OCI-LY3 (cell line): ENCODE results near the gene UBE2QL1.

ENCODE experiments used
- H2AFZ ChIP-seq: fragments of 200-600, 300-600 bp; shearing (Covaris generic); 2 replicates; pipeline ENCODE4 v1.6.0; 2014; ENCODE audit warnings: antibody characterized with exemption, low read depth, low read length
- H3K27ac ChIP-seq: fragments of 200-600, 300-600 bp; sonication (generic); 2 replicates; pipeline ENCODE4 v1.5.1; 2014; ENCODE audit warnings: mild to moderate bottlenecking, low read length, moderate library complexity, mixed read lengths
- H3K27me3 ChIP-seq: fragments of 200-600, 300-600 bp; sonication (generic); 2 replicates; pipeline ENCODE4 v1.6.1; 2014; ENCODE audit warnings: low read depth, low read length, mixed read lengths
- H3K36me3 ChIP-seq: fragments of 200-600, 300-600 bp; sonication (generic); replicated peaks from 2 replicates; pipeline ENCODE3; 2014; ENCODE audit warnings: low read depth, low read length, mixed read lengths
- H3K4me1 ChIP-seq: fragments of 300-600, 200-600 bp; sonication (generic); 2 replicates; pipeline ENCODE4 v1.6.1; 2014; ENCODE audit warnings: low read length, mixed read lengths
- H3K4me2 ChIP-seq: fragments of 200-600, 300-600 bp; sonication (generic); 2 replicates; pipeline ENCODE4 v1.6.1; 2014; ENCODE audit warnings: low read length, mixed read lengths
- H3K4me3 ChIP-seq: fragments of 300-600, 200-600 bp; sonication (generic); 2 replicates; pipeline ENCODE4 v1.5.1; 2014; ENCODE audit warnings: antibody characterized with exemption, mild to moderate bottlenecking, low read length, moderate library complexity
- H3K79me2 ChIP-seq: fragments of 300-600, 200-600 bp; shearing (Covaris generic); 2 replicates; pipeline ENCODE4 v1.6.1; 2014; ENCODE audit warnings: mild to moderate bottlenecking, low read length, mixed read lengths
- H3K9ac ChIP-seq: fragments of 300-600, 200-600 bp; shearing (Covaris generic); 2 replicates; pipeline ENCODE4 v1.6.0; 2014; ENCODE audit warnings: mild to moderate bottlenecking, low read length, moderate library complexity
- H3K9me3 ChIP-seq: fragments of 200-600, 300-600 bp; shearing (Covaris generic); 2 replicates; pipeline ENCODE4 v1.6.1; 2014; ENCODE audit warnings: low read length, mixed read lengths; ENCODE audit not compliant: insufficient read depth
- H4K20me1 ChIP-seq: fragments of 200-600, 300-600 bp; sonication (generic); 2 replicates; pipeline ENCODE4 v1.6.1; 2016; ENCODE audit warnings: low read length, mixed read lengths; ENCODE audit not compliant: insufficient read depth
- CTCF ChIP-seq: fragments of 200-600, 300-600 bp; sonication (generic); IDR thresholded peaks from 2 replicates; pipeline ENCODE4 v1.5.1; 2014; ENCODE audit warnings: antibody characterized with exemption, low read length, low read depth
- EZH2phosphoT487 ChIP-seq: fragments of 200-600 bp; shearing (Covaris generic); IDR thresholded peaks from 2 replicates; pipeline ENCODE4 v1.6.1; 2018; ENCODE audit warnings: antibody characterized with exemption, mixed run types, low read depth

Gene UBE2QL1

GRCh38 chr5:6473284-6473683 lies 24.6 kb downstream of the UBE2QL1 start:
- Histone ChIP-seq H3K4me1 (no peaks in the 10 kb centered on the region), H4K20me1 (no peaks in the 10 kb centered on the region), H3K27me3 (peaks cover 17% of the 10 kb centered on the region), H2AFZ (no peak overlapping the region), H3K79me2 (no peaks in the 10 kb centered on the region), H3K36me3 (no peaks in the 10 kb centered on the region), H3K27ac (no peak overlapping the region), H3K9me3 (no peaks in the 10 kb centered on the region), H3K4me3 (no peak overlapping the region), H3K9ac (no peak overlapping the region), H3K4me2 (no peak overlapping the region)
- no peak for TF ChIP-seq CTCF
- TF ChIP-seq EZH2phosphoT487 = no peak

- H3K4me3 ChIP-seq = no peak overlapping the region
- no peak overlapping the region for H3K27ac ChIP-seq
- peaks cover 20% of the 10 kb centered on the region for H3K27me3 ChIP-seq
- no peaks in the 10 kb centered on the region for H3K36me3 ChIP-seq
- H3K9me3 ChIP-seq = no peaks in the 10 kb centered on the region
- H4K20me1 ChIP-seq = no peaks in the 10 kb centered on the region; the same call in 1 of the 2 replicates
- H2AFZ ChIP-seq = no peak overlapping the region
- H3K9ac ChIP-seq = no peak overlapping the region
- H3K4me2 ChIP-seq = no peak overlapping the region
- no peaks in the 10 kb centered on the region for H3K79me2 ChIP-seq
- no peak for TF ChIP-seq EZH2phosphoT487
- no peak for TF ChIP-seq CTCF
- H3K4me1 ChIP-seq = peaks cover 12% of the 10 kb centered on the region
These were observed 27.1 kb downstream of the UBE2QL1 start for GRCh38 chr5:6475626-6476312.

- Histone ChIP-seq H3K9ac (no peak overlapping the region), H3K27me3 (peaks cover 20% of the 10 kb centered on the region), H2AFZ (no peak overlapping the region), H3K4me2 (no peak overlapping the region), H4K20me1 (no peaks in the 10 kb centered on the region; the same call in 1 of the 2 replicates), H3K27ac (no peak overlapping the region), H3K9me3 (no peaks in the 10 kb centered on the region), H3K4me1 (peaks cover 17% of the 10 kb centered on the region), H3K36me3 (no peaks in the 10 kb centered on the region), H3K79me2 (no peaks in the 10 kb centered on the region), H3K4me3 (no peak overlapping the region)
- TF ChIP-seq CTCF = no peak
- no peak for TF ChIP-seq EZH2phosphoT487
These were observed 27.6 kb downstream of the UBE2QL1 start for GRCh38 chr5:6476313-6476661.

- no peak overlapping the region for H3K4me2 ChIP-seq
These were observed 30.1 kb downstream of the UBE2QL1 start for GRCh38 chr5:6478793-6479192.

More at GRCh38 chr5:6478793-6479192, 30.1 kb downstream of the UBE2QL1 start:
- no peak overlapping the region for H3K4me3 ChIP-seq
- TF ChIP-seq EZH2phosphoT487 (no peak), CTCF (no peak)
- H2AFZ ChIP-seq = no peak overlapping the region
- peaks cover 20% of the 10 kb centered on the region for H3K27me3 ChIP-seq
- no peaks in the 10 kb centered on the region for H3K79me2 ChIP-seq
- no peaks in the 10 kb centered on the region; the same call in 1 of the 2 replicates for H4K20me1 ChIP-seq
- H3K27ac ChIP-seq = no peak overlapping the region
- no peak overlapping the region for H3K9ac ChIP-seq
- no peaks in the 10 kb centered on the region for H3K36me3 ChIP-seq
- peaks cover 34% of the 10 kb centered on the region for H3K4me1 ChIP-seq
- no peaks in the 10 kb centered on the region for H3K9me3 ChIP-seq
